PC-3 (cell line): ENCODE data around the gene SPEN. TPM values are rescaled to one million over a fixed set of nuclear protein-coding genes. Genes with fewer than 3 reads are reported as not detected.

Source experiments
- ATAC-seq: fragments of 200-7000 bp; cut with Tn5 transposase; 2 replicates; pipeline ENCODE4 v1.9.1; 2020; ENCODE audit warnings: mild to moderate bottlenecking, moderate library complexity
- BruUV-seq: library from RNA; stranded (reverse); fragments of 400-500 nt; replicated peaks from 2 replicates; lab custom pipeline; 2021; lab: Mats Ljungman, UMichigan
- CTCF ChIA-PET: fragments of 300-600 bp; sonication (Branson Sonifier 250); formaldehyde crosslinking; loops from one replicate; lab custom pipeline; 2022; ENCODE audit warnings: antibody characterized with exemption; lab: Charles Lee
- POLR2A ChIA-PET: fragments of 300-600 bp; sonication (Branson Sonifier 250); formaldehyde crosslinking; loops from one replicate; lab custom pipeline; 2022; ENCODE audit warnings: antibody characterized with exemption; ENCODE audit not compliant: unreplicated experiment; lab: Charles Lee
- DNase-seq: peaks from one replicate; pipeline ENCODE4 v3.0.0-alpha.2; 2015
- H2AFZ ChIP-seq: fragments of 300-600 bp; sonication (generic); 2 replicates; pipeline ENCODE4 v1.6.0; 2016; ENCODE audit warnings: antibody characterized with exemption, low read length
- H3F3A ChIP-seq: fragments of 300-600 bp; sonication (generic); one replicate; pipeline ENCODE4 v1.6.0; 2017; ENCODE audit warnings: antibody characterized with exemption, low read length, control low read depth, mild to moderate bottlenecking; ENCODE audit not compliant: unreplicated experiment
- H3K27ac ChIP-seq: fragments of 300-600 bp; sonication (generic); 2 replicates; pipeline ENCODE4 v1.5.1; 2016; ENCODE audit warnings: mild to moderate bottlenecking, low read length
- H3K27me3 ChIP-seq: fragments of 300-600 bp; sonication (generic); 2 replicates; pipeline ENCODE4 v1.6.1; 2016; ENCODE audit warnings: low read length, mixed read lengths
- H3K36me3 ChIP-seq: fragments of 300-600 bp; sonication (generic); 2 replicates; pipeline ENCODE4 v1.6.1; 2016; ENCODE audit warnings: low read depth, mixed run types, low read length, mixed read lengths
- H3K4me1 ChIP-seq: fragments of 300-600 bp; sonication (generic); 2 replicates; pipeline ENCODE4 v1.5.1; 2016; ENCODE audit warnings: low read length; ENCODE audit not compliant: insufficient read depth
- H3K4me2 ChIP-seq: fragments of 300-600 bp; sonication (generic); 2 replicates; pipeline ENCODE4 v1.6.0; 2016; ENCODE audit warnings: low read length
- H3K4me3 ChIP-seq: fragments of 300-600 bp; sonication (generic); 2 replicates; pipeline ENCODE4 v1.5.1; 2016; ENCODE audit warnings: mild to moderate bottlenecking, low read length, mixed read lengths
- H3K79me2 ChIP-seq: fragments of 300-600 bp; sonication (generic); 2 replicates; pipeline ENCODE4 v1.6.1; 2017; ENCODE audit warnings: low read length, mixed read lengths
- H3K9ac ChIP-seq: fragments of 300-600 bp; sonication (generic); 2 replicates; pipeline ENCODE4 v1.6.0; 2016; ENCODE audit warnings: mild to moderate bottlenecking, low read length
- H3K9me2 ChIP-seq: fragments of 300-600 bp; sonication (generic); replicated peaks from 2 replicates; pipeline ENCODE4 v1.6.1; 2016; ENCODE audit warnings: mixed run types, low read length, mixed read lengths
- H3K9me3 ChIP-seq: fragments of 300-600 bp; sonication (generic); 2 replicates; pipeline ENCODE4 v1.6.1; 2016; ENCODE audit warnings: low read length, mixed read lengths
- H4K20me1 ChIP-seq: fragments of 300-600 bp; sonication (generic); 2 replicates; pipeline ENCODE4 v1.6.1; 2016; ENCODE audit warnings: low read length, mixed read lengths
- CTCF ChIP-seq: fragments of 300-600 bp; sonication (generic); conservative IDR thresholded peaks from 2 replicates; pipeline ENCODE4 v1.5.1; 2017; ENCODE audit warnings: antibody characterized with exemption, low read depth, mild to moderate bottlenecking, low read length
- EZH2 ChIP-seq: fragments of 300-600 bp; sonication (generic); IDR thresholded peaks from one replicate; pipeline ENCODE4 v1.6.1; 2017; ENCODE audit warnings: antibody characterized with exemption, mild to moderate bottlenecking, low read length; ENCODE audit not compliant: unreplicated experiment
- EZH2phosphoT487 ChIP-seq: fragments of 300-600 bp; sonication (generic); IDR thresholded peaks from 2 replicates; pipeline ENCODE4 v1.6.1; 2018; ENCODE audit warnings: mild to moderate bottlenecking, antibody characterized with exemption, low read length, borderline replicate concordance
- intact Hi-C: fragments of 100-400 bp; cut with micrococcal nuclease; formaldehyde crosslinking; loops from 2 replicates; pipeline ENCODE4 v1.9.0; 2023
- total RNA-seq: library from RNA; depleted of rRNA; stranded (reverse); fragments of >200 nt; gene quantifications from 2 replicates; pipeline ENCODE4 v1.2.3, GENCODE V29; 2014

The SPEN gene
- total RNA-seq, 1 experiment from 2014 or later, result 26.7 TPM

DNA sequence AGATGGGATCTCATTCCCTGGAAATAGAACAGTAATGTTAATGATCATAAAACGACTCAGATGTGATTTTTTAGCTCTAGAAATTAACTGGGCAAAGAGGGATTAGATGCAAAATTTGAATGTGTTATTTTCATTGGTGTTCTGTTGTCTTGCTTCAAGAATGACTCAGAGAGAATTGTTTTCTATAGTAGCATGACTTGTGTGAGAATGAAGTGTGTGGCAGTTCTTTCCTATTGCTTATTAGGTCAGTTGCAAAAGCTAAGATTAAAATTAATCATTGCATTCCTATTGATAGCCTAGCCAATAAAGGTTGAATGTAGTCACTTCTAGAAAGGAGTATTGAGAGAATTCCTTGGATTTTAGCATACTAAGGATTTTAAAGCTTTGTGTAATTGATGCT, 22.9 kb downstream of the SPEN start:
- no peak overlapping the region for H2AFZ ChIP-seq
- TF ChIP-seq CTCF (no peak), EZH2phosphoT487 (no peak), EZH2 (no peak)
- H4K20me1 ChIP-seq, result peaks cover 31% of the 10 kb centered on the region; the same call in 1 of the 2 replicates
- no TSS peak for BruUV-seq
- no peak overlapping the region for H3K4me2 ChIP-seq
- peaks cover 11% of the 10 kb centered on the region; the same call in 1 of the 2 replicates for H3K36me3 ChIP-seq
- H3K79me2 ChIP-seq, result peaks cover 100% of the 10 kb centered on the region
- DNase-seq, result no peak
- H3K4me1 ChIP-seq, result peaks cover 7% of the 10 kb centered on the region
- ChIA-PET POLR2A (no interaction called here), CTCF (no interaction called here)
- no peak overlapping the region for H3K9ac ChIP-seq
- intact Hi-C loops, result no loop called here
- no peaks in the 10 kb centered on the region for H3K27me3 ChIP-seq
- H3K4me3 ChIP-seq, result no peak overlapping the region
- H3K27ac ChIP-seq, result no peak overlapping the region
- no peak for ATAC-seq
- H3K9me2 ChIP-seq, result no peaks in the 10 kb centered on the region
- H3F3A ChIP-seq, result no peaks in the 10 kb centered on the region
- H3K9me3 ChIP-seq, result no peaks in the 10 kb centered on the region

DNA sequence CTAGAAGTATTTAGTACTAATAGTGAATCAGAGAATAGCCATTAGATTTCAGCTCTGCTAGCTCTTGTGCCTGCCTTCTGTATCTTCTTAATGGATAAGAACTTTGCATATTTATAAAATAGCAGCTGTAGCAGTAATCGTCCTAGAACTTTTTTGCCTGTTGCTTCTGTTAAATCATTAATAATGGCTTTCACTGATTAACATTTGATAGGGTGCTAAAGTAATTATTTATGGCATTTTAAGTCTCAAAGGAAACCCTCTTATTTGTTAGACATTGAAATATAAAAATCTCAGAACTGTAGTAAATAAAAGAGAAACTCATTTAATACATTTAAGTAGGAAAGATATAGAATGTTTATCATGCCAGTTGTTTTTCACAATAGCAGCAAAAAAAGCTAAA, 27.0 kb downstream of the SPEN start:
- H3K79me2 ChIP-seq, result peaks cover 100% of the 10 kb centered on the region
- no TSS peak for BruUV-seq
- no peaks in the 10 kb centered on the region for H3K27me3 ChIP-seq
- intact Hi-C loops, result no loop called here
- H2AFZ ChIP-seq, result no peak overlapping the region
- H3K9ac ChIP-seq, result no peak overlapping the region
- POLR2A ChIA-PET, result no interaction called here
- CTCF ChIA-PET, result no interaction called here
- H3K9me2 ChIP-seq, result no peaks in the 10 kb centered on the region
- no peak overlapping the region for H3K4me3 ChIP-seq
- H3K4me2 ChIP-seq, result no peak overlapping the region
- H3K4me1 ChIP-seq, result no peaks in the 10 kb centered on the region
- ATAC-seq, result no peak
- H3K27ac ChIP-seq, result no peak overlapping the region
- H3F3A ChIP-seq, result no peaks in the 10 kb centered on the region
- no peaks in the 10 kb centered on the region for H3K9me3 ChIP-seq
- TF ChIP-seq EZH2, result no peak
- TF ChIP-seq CTCF, result no peak
- TF ChIP-seq EZH2phosphoT487, result no peak
- no peak for DNase-seq
- peaks cover 21% of the 10 kb centered on the region; the same call in 1 of the 2 replicates for H4K20me1 ChIP-seq
- peaks cover 21% of the 10 kb centered on the region; the same call in 1 of the 2 replicates for H3K36me3 ChIP-seq

DNA sequence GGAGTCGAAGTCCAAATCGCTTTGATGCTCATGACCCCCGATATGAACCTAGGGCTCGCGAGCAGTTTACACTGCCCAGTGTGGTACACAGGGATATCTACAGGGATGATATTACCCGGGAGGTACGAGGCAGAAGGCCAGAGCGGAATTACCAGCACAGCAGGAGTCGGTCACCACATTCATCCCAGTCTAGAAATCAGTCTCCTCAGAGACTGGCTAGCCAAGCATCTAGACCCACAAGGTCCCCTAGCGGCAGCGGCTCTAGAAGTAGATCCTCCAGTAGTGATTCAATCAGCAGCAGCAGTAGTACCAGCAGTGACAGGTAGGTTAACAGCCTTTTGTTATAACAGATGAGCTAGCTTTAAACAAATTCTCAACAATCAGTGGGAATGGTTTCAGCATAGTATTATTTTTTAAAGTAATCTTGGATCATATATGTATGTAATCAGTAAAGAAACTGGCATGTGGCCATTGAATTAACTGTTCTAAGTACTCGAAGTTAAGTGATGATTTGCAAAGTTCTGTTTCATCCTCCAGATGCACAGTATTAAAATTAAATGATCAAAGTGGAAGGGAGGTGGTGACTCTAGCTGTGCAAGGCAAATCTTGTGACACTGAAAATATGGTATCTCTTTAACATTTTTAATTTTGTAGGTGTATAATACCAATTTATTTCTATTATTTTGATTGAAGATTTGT, 29.0 kb downstream of the SPEN start:
- Histone ChIP-seq H3K27me3 (no peaks in the 10 kb centered on the region), H3K27ac (no peak overlapping the region), H3F3A (no peaks in the 10 kb centered on the region), H4K20me1 (peaks cover 14% of the 10 kb centered on the region; the same call in 1 of the 2 replicates), H3K4me2 (no peak overlapping the region), H3K4me1 (no peaks in the 10 kb centered on the region), H2AFZ (no peak overlapping the region), H3K9me3 (no peaks in the 10 kb centered on the region), H3K9me2 (no peaks in the 10 kb centered on the region), H3K36me3 (peaks cover 21% of the 10 kb centered on the region; the same call in 1 of the 2 replicates), H3K4me3 (no peak overlapping the region), H3K79me2 (peaks cover 100% of the 10 kb centered on the region), H3K9ac (no peak overlapping the region)
- DNase-seq (no peak), ATAC-seq (peak; percentile 31; the same call in 1 of the 2 replicates)
- BruUV-seq, result no TSS peak
- POLR2A ChIA-PET, result no interaction called here
- CTCF ChIA-PET, result interaction anchor here (0.6 to 1.0 kb wide), 3 partner anchors 71 to 162 kb away, joined by 3 to 10 read pairs (median 7); no protein-coding TSS in a partner anchor
- TF ChIP-seq CTCF, result no peak; the same call in 1 of the 2 replicates
- intact Hi-C loops, result no loop called here
